Posterior cingulate gyrus (tissue), 11 donors: ENCODE measurements around the gene RAG1.

Source experiments
- DNase-seq, 10 donors: peaks; one replicate each; pipeline versions ENCODE4 v3.0.0 to v3.0.0-alpha.2; 2020 to 2021; ENCODE audit warnings: mixed read lengths in 3 of 10
- intact Hi-C: fragments of 100-400 bp; cut with DNase I; formaldehyde crosslinking; loops from one replicate; pipeline ENCODE4 v1.15.1; 2023

The RAG1 gene

GRCh38 chr11:36586543-36586942 is 18.7 kb downstream of the RAG1 start:
- intact Hi-C loops = no loop called here

GRCh38 chr11:36588099-36588498 is 20.3 kb downstream of the RAG1 start:
- intact Hi-C loops = no loop called here
- no peak for DNase-seq

More at GRCh38 chr11:36586543-36586942, 18.7 kb downstream of the RAG1 start:
- no peak for DNase-seq

GRCh38 chr11:36590513-36590912 is 22.7 kb downstream of the RAG1 start:
- intact Hi-C loops = no loop called here
- no peak for DNase-seq

- intact Hi-C loops = no loop called here
- DNase-seq = no peak
These were observed 23.6 kb downstream of the RAG1 start for GRCh38 chr11:36591433-36591832.

GRCh38 chr11:36594316-36594989 is 26.6 kb downstream of the RAG1 start, which contains the start of gene IFTAP:
TSS of gene IFTAP (plus strand) at chr11:36594502. CDS start at chr11:36610104, 15,602 bp downstream.
- peak in 9 of 10 donors; percentile 19 to 85 (median 29) for DNase-seq
- intact Hi-C loops = no loop called here

GRCh38 chr11:36596880-36597279 is 29.1 kb downstream of the RAG1 start:
- intact Hi-C loops = no loop called here
- no peak for DNase-seq

GRCh38 chr11:36598051-36598450 is 30.2 kb downstream of the RAG1 start, which contains the start of gene RAG2:
TSS of gene RAG2 (minus strand) at chr11:36598236. CDS start at chr11:36594168, 4,068 bp downstream.
- intact Hi-C loops = no loop called here

GRCh38 chr11:36600180-36600579 is 32.4 kb downstream of the RAG1 start:
- DNase-seq = peak in 1 of 10 donors; percentile 75
- intact Hi-C loops = loop anchor here (10.0 kb wide), 1 partner anchor 85 kb away; the partner anchor contains the start of gene TRAF6

More at GRCh38 chr11:36598051-36598450, 30.2 kb downstream of the RAG1 start, which contains the start of gene RAG2:
- no peak for DNase-seq

GRCh38 chr11:36601155-36601554 is 33.3 kb downstream of the RAG1 start:
- DNase-seq = no peak
- intact Hi-C loops = loop anchor here (10.0 kb wide), 1 partner anchor 86 kb away; the partner anchor contains the start of gene TRAF6

GRCh38 chr11:36602135-36602534 is 34.3 kb downstream of the RAG1 start:
- no peak for DNase-seq
- intact Hi-C loops = loop anchor here (10.0 kb wide), 1 partner anchor 87 kb away; the partner anchor contains the start of gene TRAF6

- intact Hi-C loops = loop anchor here (10.0 kb wide), 1 partner anchor 91 kb away; the partner anchor contains the start of gene TRAF6
- no peak for DNase-seq
These were observed 37.7 kb downstream of the RAG1 start for GRCh38 chr11:36605221-36606216.

- no peak for DNase-seq
- intact Hi-C loops = loop anchor here (10.0 kb wide), 1 partner anchor 94 kb away; the partner anchor contains the start of gene TRAF6
These were observed 40.8 kb downstream of the RAG1 start for GRCh38 chr11:36608491-36609199.

GRCh38 chr11:36609383-36609782 is 41.6 kb downstream of the RAG1 start:
- intact Hi-C loops = loop anchor here (10.0 kb wide), 1 partner anchor 95 kb away; the partner anchor contains the start of gene TRAF6

GRCh38 chr11:36615826-36616225 is 48.0 kb downstream of the RAG1 start:
- no peak for DNase-seq
- intact Hi-C loops = no loop called here

More at GRCh38 chr11:36609383-36609782, 41.6 kb downstream of the RAG1 start:
- no peak for DNase-seq

- DNase-seq = no peak
- intact Hi-C loops = no loop called here
These were observed 49.9 kb downstream of the RAG1 start for GRCh38 chr11:36617543-36618362.

- no peak for DNase-seq
- intact Hi-C loops = no loop called here
These were observed 50.7 kb downstream of the RAG1 start for GRCh38 chr11:36618363-36619047.

- intact Hi-C loops = no loop called here
- no peak for DNase-seq
These were observed 51.7 kb downstream of the RAG1 start for GRCh38 chr11:36619502-36619901.

- no peak for DNase-seq
- intact Hi-C loops = loop anchor here (5.0 kb wide), 1 partner anchor 58 kb away; no protein-coding TSS in a partner anchor
These were observed 52.4 kb downstream of the RAG1 start for GRCh38 chr11:36620246-36620645.
